ENCODE measurements around the gene C13orf46. TPM values are rescaled to one million over a fixed set of nuclear protein-coding genes. Genes with fewer than 3 reads are reported as not detected.

The C13orf46 gene
- total RNA-seq, 1 donor from 2014 or later = 0.83 TPM

- intact Hi-C loops (cut with micrococcal nuclease) = no loop called here
- peaks cover 38% of the 10 kb centered on the region for H3K36me3 Mint-ChIP-seq (ENCODE audit: low read depth)
- H3K4me3 Mint-ChIP-seq = no peak overlapping the region
- no peaks in the 10 kb centered on the region for H3K27me3 Mint-ChIP-seq (ENCODE audit: insufficient read depth)
- no peak for DNase-seq (ENCODE audit: low spot score)
- no peaks in the 10 kb centered on the region for H3K4me1 Mint-ChIP-seq (ENCODE audit: low read depth)
- peaks cover 30% of the 10 kb centered on the region for H3K9me3 Mint-ChIP-seq
- no peak overlapping the region for H3K27ac Mint-ChIP-seq
Measured at GRCh38 chr13:113958373-113958772, 15.5 kb downstream of the C13orf46 start.

- intact Hi-C loops (cut with micrococcal nuclease) = no loop called here
- H3K9me3 Mint-ChIP-seq = peaks cover 26% of the 10 kb centered on the region
- no peak overlapping the region for H3K27ac Mint-ChIP-seq
- no peak for DNase-seq (ENCODE audit: low spot score)
- peaks cover 37% of the 10 kb centered on the region for H3K36me3 Mint-ChIP-seq (ENCODE audit: low read depth)
- H3K4me3 Mint-ChIP-seq = no peak overlapping the region
- H3K27me3 Mint-ChIP-seq (ENCODE audit: insufficient read depth) = no peaks in the 10 kb centered on the region
- H3K4me1 Mint-ChIP-seq (ENCODE audit: low read depth) = no peaks in the 10 kb centered on the region
Measured at GRCh38 chr13:113956571-113956970, 17.3 kb downstream of the C13orf46 start.

- peaks cover 36% of the 10 kb centered on the region for H3K36me3 Mint-ChIP-seq (ENCODE audit: low read depth)
- intact Hi-C loops (cut with micrococcal nuclease) = no loop called here
- H3K4me1 Mint-ChIP-seq (ENCODE audit: low read depth) = no peaks in the 10 kb centered on the region
- H3K4me3 Mint-ChIP-seq = no peak overlapping the region
- H3K9me3 Mint-ChIP-seq = peaks cover 24% of the 10 kb centered on the region
- H3K27me3 Mint-ChIP-seq (ENCODE audit: insufficient read depth) = no peaks in the 10 kb centered on the region
- no peak for DNase-seq (ENCODE audit: low spot score)
- H3K27ac Mint-ChIP-seq = no peak overlapping the region
Measured at GRCh38 chr13:113955691-113956090, 18.2 kb downstream of the C13orf46 start.

GRCh38 chr13:113955235-113955634, 18.6 kb downstream of the C13orf46 start:
- H3K36me3 Mint-ChIP-seq (ENCODE audit: low read depth) = peaks cover 32% of the 10 kb centered on the region
- DNase-seq (ENCODE audit: low spot score) = no peak

GRCh38 chr13:113954046-113954835, 19.6 kb downstream of the C13orf46 start:
- Mint-ChIP-seq H3K9me3 (peaks cover 12% of the 10 kb centered on the region), H3K27ac (no peak overlapping the region), H3K4me1 (ENCODE audit: low read depth) (no peaks in the 10 kb centered on the region), H3K36me3 (ENCODE audit: low read depth) (peaks cover 27% of the 10 kb centered on the region), H3K4me3 (no peak overlapping the region), H3K27me3 (ENCODE audit: insufficient read depth) (no peaks in the 10 kb centered on the region)
- DNase-seq (ENCODE audit: low spot score) = no peak
- intact Hi-C loops (cut with micrococcal nuclease) = no loop called here

More at GRCh38 chr13:113955235-113955634, 18.6 kb downstream of the C13orf46 start:
- H3K4me3 Mint-ChIP-seq = no peak overlapping the region
- no peaks in the 10 kb centered on the region for H3K27me3 Mint-ChIP-seq (ENCODE audit: insufficient read depth)
- peaks cover 20% of the 10 kb centered on the region for H3K9me3 Mint-ChIP-seq
- no peak overlapping the region for H3K27ac Mint-ChIP-seq
- intact Hi-C loops (cut with micrococcal nuclease) = no loop called here
- H3K4me1 Mint-ChIP-seq (ENCODE audit: low read depth) = no peaks in the 10 kb centered on the region

GRCh38 chr13:113953561-113953960, 20.3 kb downstream of the C13orf46 start:
- H3K27ac Mint-ChIP-seq = no peak overlapping the region
- H3K4me3 Mint-ChIP-seq = no peak overlapping the region
- peaks cover 5% of the 10 kb centered on the region for H3K9me3 Mint-ChIP-seq
- H3K36me3 Mint-ChIP-seq (ENCODE audit: low read depth) = peaks cover 24% of the 10 kb centered on the region
- DNase-seq (ENCODE audit: low spot score) = no peak
- H3K27me3 Mint-ChIP-seq (ENCODE audit: insufficient read depth) = no peaks in the 10 kb centered on the region
- H3K4me1 Mint-ChIP-seq (ENCODE audit: low read depth) = no peaks in the 10 kb centered on the region
- intact Hi-C loops (cut with micrococcal nuclease) = no loop called here

GRCh38 chr13:113952983-113953520, 20.8 kb downstream of the C13orf46 start:
- H3K9me3 Mint-ChIP-seq = peaks cover under 1% of the 10 kb centered on the region
- H3K27ac Mint-ChIP-seq = no peak overlapping the region
- no peaks in the 10 kb centered on the region for H3K4me1 Mint-ChIP-seq (ENCODE audit: low read depth)
- H3K27me3 Mint-ChIP-seq (ENCODE audit: insufficient read depth) = no peaks in the 10 kb centered on the region
- intact Hi-C loops (cut with micrococcal nuclease) = no loop called here
- no peak overlapping the region for H3K4me3 Mint-ChIP-seq
- H3K36me3 Mint-ChIP-seq (ENCODE audit: low read depth) = peaks cover 23% of the 10 kb centered on the region
- no peak for DNase-seq (ENCODE audit: low spot score)

- no peak for DNase-seq (ENCODE audit: low spot score)
- intact Hi-C loops (cut with micrococcal nuclease) = no loop called here
- Mint-ChIP-seq H3K9me3 (no peaks in the 10 kb centered on the region), H3K36me3 (ENCODE audit: low read depth) (peaks cover 19% of the 10 kb centered on the region), H3K4me1 (ENCODE audit: low read depth) (no peaks in the 10 kb centered on the region), H3K27me3 (ENCODE audit: insufficient read depth) (no peaks in the 10 kb centered on the region), H3K4me3 (no peak overlapping the region), H3K27ac (no peak overlapping the region)
Measured at GRCh38 chr13:113952151-113952982, 21.5 kb downstream of the C13orf46 start.

- intact Hi-C loops (cut with micrococcal nuclease) = loop anchor here (1.0 kb wide), 1 partner anchor 275 kb away; no protein-coding TSS in a partner anchor
- Mint-ChIP-seq H3K4me3 (no peak overlapping the region), H3K27ac (no peak overlapping the region), H3K27me3 (ENCODE audit: insufficient read depth) (no peaks in the 10 kb centered on the region), H3K4me1 (ENCODE audit: low read depth) (no peaks in the 10 kb centered on the region), H3K36me3 (ENCODE audit: low read depth) (peaks cover 19% of the 10 kb centered on the region), H3K9me3 (no peaks in the 10 kb centered on the region)
- peak; percentile 7 for DNase-seq (ENCODE audit: low spot score)
Measured at GRCh38 chr13:113951246-113951999, 22.5 kb downstream of the C13orf46 start.

GRCh38 chr13:113950451-113951245, 23.2 kb downstream of the C13orf46 start:
- Mint-ChIP-seq H3K9me3 (no peaks in the 10 kb centered on the region), H3K27me3 (ENCODE audit: insufficient read depth) (no peaks in the 10 kb centered on the region), H3K4me3 (no peak overlapping the region), H3K4me1 (ENCODE audit: low read depth) (no peaks in the 10 kb centered on the region), H3K27ac (no peak overlapping the region), H3K36me3 (ENCODE audit: low read depth) (peaks cover 12% of the 10 kb centered on the region)
- intact Hi-C loops (cut with micrococcal nuclease) = loop anchor here (1.0 kb wide), 1 partner anchor 276 kb away; no protein-coding TSS in a partner anchor
- no peak for DNase-seq (ENCODE audit: low spot score)

GRCh38 chr13:113949546-113949945, 24.3 kb downstream of the C13orf46 start:
- peaks cover 3% of the 10 kb centered on the region for H3K36me3 Mint-ChIP-seq (ENCODE audit: low read depth)
- no peak overlapping the region for H3K27ac Mint-ChIP-seq
- H3K9me3 Mint-ChIP-seq = no peaks in the 10 kb centered on the region
- H3K27me3 Mint-ChIP-seq (ENCODE audit: insufficient read depth) = no peaks in the 10 kb centered on the region
- intact Hi-C loops (cut with micrococcal nuclease) = no loop called here
- H3K4me3 Mint-ChIP-seq = no peak overlapping the region
- no peaks in the 10 kb centered on the region for H3K4me1 Mint-ChIP-seq (ENCODE audit: low read depth)
- no peak for DNase-seq (ENCODE audit: low spot score)

All from activated T-helper 1 cell treated with anti-CD3 and anti-CD28 coated beads, Interleukin-12 subunit alpha, Interleukin-12 subunit beta, Interleukin-2, Interleukin-4 antibody, amounts not matched to agents 30 ng/mL and 10 ng/mL and 1 ng/mL, durations not matched to agents 14 hours and 24 hours and 36 hours (primary cell).